SHP77 treated with DMSO at 0.1 percent for 48 hours (cell line): Measurements from ENCODE around the gene ZNF660.
"Not testable (repeated sequence)": the region's sequence is repeated elsewhere in the genome, so short reads cannot be mapped to it uniquely, and the experiment has no call there.

ENCODE experiments used
- DNase-seq: peaks from one replicate; lab custom pipeline; 2025; lab: John Stamatoyannopoulos, UW

Gene ZNF660

GRCh38 chr3:44584646-44585501, at the start of gene ZNF660:
Gene ZNF660, plus strand, starts transcription at chr3:44584964. Its CDS starts 9,230 bp downstream, at chr3:44594194.
- peak; percentile 43 for DNase-seq

GRCh38 chr3:44535364-44535763, 49.4 kb upstream of the ZNF660 start:
- DNase-seq = no peak

- not testable (repeated sequence) for DNase-seq
Measured at GRCh38 chr3:44544811-44545210, 40.0 kb upstream of the ZNF660 start.

GRCh38 chr3:44554626-44555592, 29.9 kb upstream of the ZNF660 start, which contains the start of gene ZKSCAN7:
Gene ZKSCAN7, plus strand, starts transcription at chr3:44555193. Its CDS starts 1,855 bp downstream, at chr3:44557048.
- DNase-seq = no peak

GRCh38 chr3:44555723-44556122, 29.0 kb upstream of the ZNF660 start:
- DNase-seq = no peak

- no peak for DNase-seq
Measured at GRCh38 chr3:44557074-44557473, 27.7 kb upstream of the ZNF660 start.

- no peak for DNase-seq
Measured at GRCh38 chr3:44561076-44561475, 23.7 kb upstream of the ZNF660 start.

GRCh38 chr3:44562147-44562546, 22.6 kb upstream of the ZNF660 start:
- DNase-seq = no peak

GRCh38 chr3:44568561-44568960, 16.2 kb upstream of the ZNF660 start:
- DNase-seq = no peak

GRCh38 chr3:44571024-44571423, 13.7 kb upstream of the ZNF660 start:
- no peak for DNase-seq

- no peak for DNase-seq
Measured at GRCh38 chr3:44576613-44577012, 8.2 kb upstream of the ZNF660 start.

- DNase-seq = not testable (repeated sequence)
Measured at GRCh38 chr3:44577354-44577952, 7.3 kb upstream of the ZNF660 start.

- DNase-seq = not testable (repeated sequence)
Measured at GRCh38 chr3:44578316-44578715, 6.4 kb upstream of the ZNF660 start.

- DNase-seq = not testable (repeated sequence)
Measured at GRCh38 chr3:44578924-44579515, 5.7 kb upstream of the ZNF660 start.

GRCh38 chr3:44579749-44580148, 5.0 kb upstream of the ZNF660 start:
- DNase-seq = not testable (repeated sequence)

GRCh38 chr3:44580971-44581370, 3.8 kb upstream of the ZNF660 start:
- not testable (repeated sequence) for DNase-seq

GRCh38 chr3:44596621-44597020, 11.9 kb downstream of the ZNF660 start:
- no peak for DNase-seq

- no peak for DNase-seq
Measured at GRCh38 chr3:44601749-44602148, 17.0 kb downstream of the ZNF660 start.

- DNase-seq = no peak
Measured at GRCh38 chr3:44612678-44613077, 27.9 kb downstream of the ZNF660 start.

- peak; percentile 68 for DNase-seq
Measured at GRCh38 chr3:44624749-44625480, 40.2 kb downstream of the ZNF660 start, which contains the start of gene ZNF197. Gene ZNF197, plus strand, starts transcription at chr3:44625036. Its CDS starts 4,119 bp downstream, at chr3:44629155.

- no peak for DNase-seq
Measured at GRCh38 chr3:44628716-44629115, 44.0 kb downstream of the ZNF660 start.
